Stimulated activated naive CD8-positive, alpha-beta T cell treated with anti-CD3 and anti-CD28 coated beads, Interleukin-15, Interleukin-2, amounts not matched to agents 100 U/mL and 50 U/mL, for 24 hours (primary cell): ENCODE measurements around the gene SLCO3A1.

ENCODE experiments used
- ATAC-seq: fragments of 150-1000 bp; cut with Tn5 transposase; one replicate; pipeline ENCODE4 v1.10.0; 2021
- DNase-seq: peaks from one replicate; pipeline ENCODE4 v3.0.0; 2021

The SLCO3A1 gene

DNA sequence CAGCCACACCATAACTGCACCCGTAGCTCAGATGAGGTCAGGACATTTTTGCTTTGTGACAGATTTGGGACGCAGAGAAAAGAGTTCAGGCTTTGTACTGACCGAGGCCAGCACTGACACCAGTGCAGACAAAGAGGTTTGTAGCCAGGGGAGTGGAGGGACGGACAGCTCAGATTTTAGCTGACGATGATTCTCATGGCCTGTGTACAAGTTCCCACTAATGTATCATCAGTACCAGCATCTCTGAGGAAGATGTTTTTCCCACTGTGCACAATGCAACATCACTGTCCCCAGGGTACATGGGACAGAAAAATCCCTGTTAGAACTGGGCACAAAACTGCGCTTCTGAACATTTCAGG is 112.7 kb downstream of the SLCO3A1 start:
- DNase-seq, result no peak
- no peak for ATAC-seq

DNA sequence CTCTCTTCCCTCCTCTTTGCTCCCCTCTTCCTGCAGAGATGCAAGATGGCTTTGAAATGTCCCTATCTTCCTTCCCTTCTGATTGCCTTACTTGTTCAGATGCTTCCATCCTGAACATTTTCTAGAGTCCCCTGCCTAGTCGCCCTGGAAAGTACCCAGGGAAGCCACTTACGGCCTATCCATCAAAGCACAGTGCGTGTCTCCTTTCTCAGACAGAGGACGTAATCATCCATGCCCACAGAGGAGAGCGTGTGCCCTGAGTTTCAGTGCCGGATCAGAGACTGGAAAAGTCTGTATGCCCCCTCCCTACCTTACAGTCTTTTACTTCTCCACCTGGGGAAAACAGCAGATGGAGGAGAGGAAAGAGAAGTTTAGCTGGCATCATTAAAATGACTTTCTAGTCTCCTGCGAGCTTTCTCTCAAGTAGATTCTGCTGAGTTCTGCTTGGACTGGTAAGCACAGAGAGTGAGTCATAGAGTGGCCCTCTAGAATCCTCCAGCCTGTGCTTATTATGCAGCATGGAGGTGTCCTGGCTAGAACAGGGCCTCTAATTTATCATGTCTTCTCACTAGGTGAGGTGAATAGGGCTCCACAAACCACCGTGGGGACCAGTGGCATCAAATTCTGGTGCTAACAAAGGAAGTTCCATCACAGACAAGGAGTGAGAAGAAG is 114.6 kb downstream of the SLCO3A1 start:
- no peak for ATAC-seq
- DNase-seq, result no peak

- ATAC-seq, result no peak
- DNase-seq, result no peak
These were observed 115.1 kb downstream of the SLCO3A1 start for GRCh38 chr15:91968610-91969009.

DNA sequence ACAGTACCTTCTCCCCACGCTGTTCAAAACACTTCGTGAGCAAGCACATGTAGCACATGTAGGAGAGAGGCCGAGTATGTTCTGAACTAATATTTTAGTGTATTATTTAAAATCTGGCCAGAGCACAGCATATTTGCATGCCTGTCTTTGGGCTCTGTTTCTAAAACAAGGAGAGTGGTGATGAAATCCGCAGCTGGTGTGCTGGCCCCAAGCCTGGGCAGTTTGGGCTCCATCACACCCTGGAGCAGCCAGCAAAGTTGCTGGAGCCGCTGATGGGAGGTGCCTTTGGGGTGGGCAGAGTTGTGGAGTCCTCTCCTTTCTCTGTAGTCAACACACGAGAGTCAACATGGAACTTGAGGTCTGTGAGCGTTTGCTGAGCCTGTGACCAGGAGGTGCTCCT is 116.6 kb downstream of the SLCO3A1 start:
- no peak for ATAC-seq
- no peak for DNase-seq

GRCh38 chr15:91973481-91973880 is 120.0 kb downstream of the SLCO3A1 start:
- ATAC-seq, result no peak
- DNase-seq, result no peak

- ATAC-seq (no peak), DNase-seq (no peak)
These were observed 120.8 kb downstream of the SLCO3A1 start for GRCh38 chr15:91974321-91974720.

DNA sequence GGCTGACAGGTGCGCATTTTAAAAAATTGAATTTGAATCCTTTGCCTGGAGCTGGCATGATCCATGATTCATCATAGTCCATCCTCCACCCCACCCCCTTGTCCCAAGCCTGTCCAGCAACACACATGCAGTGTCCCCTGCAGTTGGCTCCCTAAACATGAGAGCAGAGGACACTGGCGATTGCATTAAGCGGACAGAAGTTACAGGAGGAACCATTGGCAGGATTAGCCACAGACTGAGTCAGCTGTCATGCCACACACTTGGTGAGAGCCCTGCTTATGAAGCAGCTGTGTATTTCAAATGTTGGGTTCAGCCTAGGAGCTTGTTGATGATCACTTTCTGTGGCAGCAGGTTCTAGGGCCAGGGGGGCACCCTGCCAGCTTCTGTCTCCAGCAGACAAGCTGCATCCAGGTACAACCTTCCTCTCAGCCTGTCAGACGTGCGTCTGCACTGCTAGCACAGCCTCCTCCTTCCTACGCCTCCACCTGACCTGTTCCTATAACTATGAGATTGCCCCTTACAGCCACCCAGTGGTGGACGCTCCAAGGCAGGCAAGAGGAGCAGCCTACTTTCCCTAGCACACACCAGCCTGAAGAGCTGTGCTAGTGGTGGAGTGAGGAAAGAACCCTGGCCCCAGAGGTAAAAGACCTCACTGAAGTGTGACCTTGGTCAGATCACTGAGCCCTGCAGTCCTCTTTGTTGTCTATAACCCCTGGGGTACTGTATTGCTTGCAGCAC is 121.9 kb downstream of the SLCO3A1 start:
- DNase-seq, result no peak
- ATAC-seq, result no peak

GRCh38 chr15:91976966-91977365 is 123.5 kb downstream of the SLCO3A1 start:
- no peak for ATAC-seq

GRCh38 chr15:91980502-91981267 is 127.2 kb downstream of the SLCO3A1 start:
- ATAC-seq (no peak), DNase-seq (no peak)

More at GRCh38 chr15:91976966-91977365, 123.5 kb downstream of the SLCO3A1 start:
- DNase-seq, result no peak

GRCh38 chr15:91981821-91982800 is 128.6 kb downstream of the SLCO3A1 start:
- ATAC-seq (no peak), DNase-seq (no peak)

- no peak for ATAC-seq
- DNase-seq, result no peak
These were observed 130.3 kb downstream of the SLCO3A1 start for GRCh38 chr15:91983729-91984340.

DNA sequence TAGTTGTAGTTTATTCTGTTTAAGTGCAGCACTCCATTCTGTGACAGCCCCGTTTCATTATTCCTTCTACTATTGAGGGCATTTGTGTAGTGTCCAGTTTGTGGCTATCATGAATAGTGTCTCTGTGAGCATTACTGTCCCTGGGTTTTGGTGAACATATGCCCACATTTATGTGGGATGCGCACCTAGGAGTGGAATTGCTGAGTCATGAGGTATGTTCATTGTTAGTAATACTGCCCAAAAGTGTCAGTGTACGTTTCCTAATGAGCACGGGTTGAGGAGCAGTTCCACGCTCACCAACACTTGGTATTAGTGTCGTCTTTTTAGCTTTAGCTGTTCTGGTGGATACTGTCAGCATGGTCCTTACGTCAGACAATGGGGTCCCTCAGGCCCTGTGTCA is 131.8 kb downstream of the SLCO3A1 start:
- no peak for ATAC-seq
- no peak for DNase-seq

- ATAC-seq (no peak), DNase-seq (no peak)
These were observed 134.6 kb downstream of the SLCO3A1 start for GRCh38 chr15:91988071-91988470.

DNA sequence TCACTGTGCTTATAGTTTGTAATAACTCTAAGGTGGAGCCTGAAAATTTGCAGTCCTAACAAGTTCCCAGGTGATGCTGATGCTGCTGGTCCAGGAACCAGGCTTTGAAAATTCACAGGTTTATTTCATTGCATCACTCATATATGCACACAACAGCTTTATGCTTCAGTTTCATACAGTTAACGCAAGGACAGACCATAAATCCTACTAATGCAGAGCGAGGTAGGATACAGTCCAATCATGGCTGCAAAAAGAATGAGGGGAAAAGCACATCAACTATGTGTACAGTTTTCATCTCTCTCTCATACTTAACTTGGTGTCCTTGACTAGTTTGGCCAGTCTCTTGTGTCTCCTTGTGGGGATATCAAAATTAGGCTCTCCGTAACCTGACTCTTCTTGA is 135.1 kb downstream of the SLCO3A1 start:
- no peak for ATAC-seq
- DNase-seq, result no peak

DNA sequence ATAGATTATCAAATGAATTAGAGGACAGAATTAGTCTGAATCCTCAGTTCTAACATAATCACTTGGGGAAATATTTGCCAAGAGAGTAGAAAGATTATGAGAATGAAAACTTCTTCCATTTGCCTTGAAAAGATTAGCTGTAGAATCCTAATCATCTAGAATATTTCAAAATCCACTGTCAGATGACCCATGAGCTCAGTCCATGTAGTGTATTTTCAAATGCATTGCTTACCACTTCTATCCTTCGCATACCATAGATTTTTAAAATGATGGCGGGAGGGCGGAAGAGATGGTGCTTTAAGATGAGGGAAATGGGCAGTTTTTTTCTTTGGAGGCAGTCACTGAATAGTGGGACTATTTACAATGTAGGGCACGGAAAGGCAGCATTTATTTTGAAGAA is 136.3 kb downstream of the SLCO3A1 start:
- DNase-seq, result no peak
- ATAC-seq, result no peak

- ATAC-seq (no peak), DNase-seq (no peak)
These were observed 139.4 kb downstream of the SLCO3A1 start for GRCh38 chr15:91992945-91993344.

DNA sequence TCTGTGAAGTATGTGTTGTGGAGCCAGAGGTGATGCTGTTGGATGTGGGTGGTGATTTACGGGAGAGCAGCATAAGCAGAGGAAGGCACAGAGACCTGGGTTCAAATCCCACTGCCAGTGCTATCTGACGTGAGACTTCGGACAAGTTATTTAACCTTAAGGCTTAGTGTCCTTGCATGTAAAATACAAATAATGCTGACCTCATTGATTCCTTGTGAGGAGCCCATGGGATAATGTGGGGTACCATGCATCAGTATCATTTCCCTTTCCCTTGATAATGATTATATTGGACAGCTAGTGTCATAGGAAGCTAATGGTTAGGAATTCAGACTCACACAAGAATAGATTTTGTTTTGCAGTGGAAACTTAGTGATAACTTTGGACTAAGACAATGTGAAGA is 141.6 kb downstream of the SLCO3A1 start:
- ATAC-seq, result no peak

GRCh38 chr15:91997163-91997562 is 143.7 kb downstream of the SLCO3A1 start:
- DNase-seq, result no peak
- no peak for ATAC-seq

More for the DNA sequence above, 141.6 kb downstream of the SLCO3A1 start:
- no peak for DNase-seq

DNA sequence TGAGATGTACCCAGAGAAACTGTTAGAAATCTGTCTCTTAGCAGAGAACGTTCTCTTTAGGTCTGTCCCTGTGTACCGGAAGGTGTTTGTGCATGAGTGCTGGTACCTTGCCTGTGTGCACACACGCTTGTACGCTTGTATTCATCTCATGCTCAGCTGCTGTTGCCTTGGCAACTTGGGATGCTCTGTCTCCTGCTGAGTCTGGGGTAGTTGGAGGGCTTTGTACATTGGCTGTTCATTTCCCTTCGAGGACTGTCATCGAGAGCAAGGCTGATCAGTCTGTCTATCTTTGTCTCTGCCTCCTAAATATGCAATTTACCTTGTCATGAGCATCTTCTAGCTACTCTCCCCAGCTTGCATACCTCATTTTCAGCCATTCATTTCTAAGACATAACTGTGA is 147.2 kb downstream of the SLCO3A1 start:
- DNase-seq, result no peak
- ATAC-seq, result no peak

GRCh38 chr15:92001307-92001706 is 147.8 kb downstream of the SLCO3A1 start:
- no peak for DNase-seq
- ATAC-seq, result no peak

DNA sequence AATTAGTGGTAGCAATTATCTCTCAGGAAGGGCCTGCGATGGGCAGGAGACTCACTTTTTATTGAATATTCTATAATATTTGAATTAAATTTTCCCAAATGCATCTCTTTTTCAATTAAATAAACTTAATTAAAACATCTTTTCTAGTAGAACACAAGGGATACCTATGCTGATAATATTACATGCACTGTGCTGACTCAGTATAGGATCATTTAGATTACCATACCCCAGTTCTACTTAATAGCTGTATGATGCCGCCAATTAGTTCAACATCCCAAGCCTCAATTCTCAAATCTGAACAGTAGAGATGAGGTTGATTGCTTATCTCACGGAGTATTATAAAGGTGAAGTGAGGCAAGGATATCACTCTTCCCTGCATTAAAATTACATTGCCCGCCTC is 149.2 kb downstream of the SLCO3A1 start:
- DNase-seq, result no peak
- no peak for ATAC-seq
